ENCODE data around the gene HDAC9. TPM values are rescaled to one million over a fixed set of nuclear protein-coding genes. Genes with fewer than 3 reads are reported as not detected.

HDAC9 gene
- total RNA-seq, 1 experiment from 2014 or later: 4.3 TPM

GRCh38 chr7:18626717-18627116, 131.2 kb downstream of the HDAC9 start:
- H3K27me3 ChIP-seq (ENCODE audit: insufficient read depth, low read length): no peaks in the 10 kb centered on the region
- POLR2A ChIA-PET: no interaction called here

More at GRCh38 chr7:18626717-18627116, 131.2 kb downstream of the HDAC9 start:
- BruUV-seq (replicated peaks): no TSS peak
- Histone ChIP-seq H3K4me2 (ENCODE audit: low read length) (no peak overlapping the region), H3K9me2 (ENCODE audit: insufficient read depth) (no peaks in the 10 kb centered on the region), H2AFZ (ENCODE audit: low read depth, low read length, poor library complexity, severe bottlenecking) (no peak overlapping the region), H3K4me3 (replicated peaks in 1 of 2; ENCODE audit: low read depth in 1 of 2, low read length in 2 of 2) (no peak overlapping the region), H3K4me1 (ENCODE audit: control insufficient read depth in 1 of 2, insufficient read depth in 2 of 2, low read length in 2 of 2) (no peaks in the 10 kb centered on the region), H3K27ac (ENCODE audit: low read depth, low read length) (no peak overlapping the region), H3K9ac (ENCODE audit: low read length) (no peak overlapping the region), H3K36me3 (ENCODE audit: control insufficient read depth in 1 of 2, insufficient read depth in 2 of 2, low read length in 2 of 2) (no peaks in the 10 kb centered on the region), H3K79me2 (ENCODE audit: insufficient read depth, low read length) (no peaks in the 10 kb centered on the region), H4K20me1 (ENCODE audit: insufficient read depth) (no peaks in the 10 kb centered on the region), H3K9me3 (ENCODE audit: control insufficient read depth in 1 of 2, insufficient read depth in 1 of 2, low read depth in 1 of 2, low read length in 2 of 2) (no peaks in the 10 kb centered on the region)
- intact Hi-C loops (cut with micrococcal nuclease): no loop called here
- ATAC-seq (no peak), DNase-seq (ENCODE audit: low read depth, low spot score) (no peak)
- TF ChIP-seq ZBTB33 (IDR thresholded peaks at IDR 0.05; ENCODE audit: extremely low read depth, insufficient replicate concordance, low read length) (no peak), EZH2 (IDR thresholded peaks at IDR 0.05) (no peak), CBX3 (IDR thresholded peaks at IDR 0.05; ENCODE audit: low read depth) (no peak), REST (IDR thresholded peaks at IDR 0.05; ENCODE audit: low read depth) (no peak), ATF3 (IDR thresholded peaks at IDR 0.05) (no peak), SIN3A (IDR thresholded peaks at IDR 0.05; ENCODE audit: low read depth) (no peak), POLR2A (IDR thresholded peaks at IDR 0.05; ENCODE audit: borderline replicate concordance, extremely low read depth, insufficient read depth, insufficient read length) (no peak), FOSL1 (IDR thresholded peaks at IDR 0.05; ENCODE audit: low read depth) (no peak), SP1 (IDR thresholded peaks at IDR 0.05; ENCODE audit: low read depth) (no peak), EGR1 (IDR thresholded peaks at IDR 0.05; ENCODE audit: low read depth) (no peak), CTCF (IDR thresholded peaks at IDR 0.05 in 2 of 3, conservative IDR thresholded peaks at IDR 0.05 in 1 of 3; ENCODE audit: borderline replicate concordance in 1 of 3, insufficient read depth in 1 of 3, low read depth in 2 of 3, low read length in 2 of 3) (no peak), EZH2phosphoT487 (IDR thresholded peaks at IDR 0.05; ENCODE audit: borderline replicate concordance) (no peak), POLR2AphosphoS5 (IDR thresholded peaks at IDR 0.05; ENCODE audit: low read depth, low read length) (no peak), ELF1 (IDR thresholded peaks at IDR 0.05; ENCODE audit: borderline replicate concordance, low read depth) (no peak), MAX (IDR thresholded peaks at IDR 0.05) (no peak)
- RAD21 ChIA-PET (ENCODE audit: low non-redundant PET in 1 of 2, low total read pairs in 2 of 2, uncharacterized antibody in 2 of 2, unreplicated experiment in 2 of 2): no interaction called here
- CTCF ChIA-PET: interaction anchor here (1.0 to 1.2 kb wide), 2 partner anchors 16 to 39 kb away, joined by 3 to 4 read pairs; no protein-coding TSS in a partner anchor
